K562 (cell line): Measurements from ENCODE around the gene METAP1D. TPM values are rescaled to one million over a fixed set of nuclear protein-coding genes. Genes with fewer than 3 reads are reported as not detected.

ENCODE experiments used
- ATAC-seq: fragments of 200-7000 bp; cut with Tn5 transposase; 3 replicates; pipeline ENCODE4 v1.9.1; 2020; ENCODE audit warnings: moderate library complexity
- BruUV-seq: library from RNA; stranded (reverse); fragments of 400-500 nt; replicated peaks from 2 replicates; lab custom pipeline; 2021; lab: Mats Ljungman, UMichigan
- CTCF ChIA-PET: fragments of 300-600 bp; formaldehyde crosslinking; extraction: SDS; loops from one replicate; lab custom pipeline; 2021; ENCODE audit warnings: low intra/inter-chr PET ratio; lab: Yijun Ruan, JAX
- POLR2A ChIA-PET: fragments of 300-600, 350-650 bp; sonication (Branson Sonifier 250); formaldehyde crosslinking; extraction: SDS; loops from one replicate; lab custom pipeline; 2021; ENCODE audit warnings: antibody characterized with exemption, inconsistent platforms; lab: Yijun Ruan, JAX
- DNase-seq, 4 experiments: peaks; one replicate each; pipeline versions ENCODE4 v3.0.0 to v3.0.0-alpha.2; 2011 to 2018; ENCODE audit warnings: low spot score in 3 of 4, mixed read lengths in 3 of 4; ENCODE audit errors: extremely low read depth in 1 of 4
- FAIRE-seq: peaks from 2 replicates; lab custom pipeline; 2011; peaks lifted over from hg19 to GRCh38; lab: Jason Lieb, UNC
- H2AFZ ChIP-seq: 2 replicates; pipeline ENCODE4 v1.6.0; 2011; ENCODE audit warnings: low read depth, low read length, control low read depth, inconsistent platforms
- H3K27ac ChIP-seq: fragments of 200-600 bp; 3 replicates; pipeline ENCODE4 v1.8.0; 2011; ENCODE audit warnings: low read depth, mild to moderate bottlenecking, control low read depth, inconsistent platforms, low read length, moderate library complexity, mixed read lengths; ENCODE audit errors: extremely low read depth
- H3K27me3 ChIP-seq, 2 experiments: fragments of 300-600 bp in 1 of 2; 2 replicates in 1 of 2; 3 replicates in 1 of 2; pipeline versions ENCODE4 v1.6.0 to v1.8.0; 2011; ENCODE audit warnings: inconsistent platforms in 2 of 2, low read length in 2 of 2, mild to moderate bottlenecking in 1 of 2, mixed read lengths in 1 of 2, moderate library complexity in 1 of 2; ENCODE audit not compliant: control insufficient read depth in 2 of 2, insufficient read depth in 2 of 2
- H3K36me3 ChIP-seq: fragments of 300-600 bp; 3 replicates; pipeline ENCODE4 v1.8.0; 2011; ENCODE audit warnings: mild to moderate bottlenecking, low read length, inconsistent platforms; ENCODE audit not compliant: control insufficient read depth, insufficient read depth
- H3K4me1 ChIP-seq, 2 experiments: fragments of 200-600 bp in 1 of 2; replicated peaks in 1 of 2; 2 replicates in 1 of 2; 3 replicates in 1 of 2; pipeline versions ENCODE4 v1.5.1 to v1.8.0; 2011; ENCODE audit warnings: inconsistent platforms in 2 of 2, low read length in 2 of 2, mild to moderate bottlenecking in 1 of 2, mixed read lengths in 1 of 2, moderate library complexity in 1 of 2; ENCODE audit not compliant: control insufficient read depth in 2 of 2, insufficient read depth in 2 of 2
- H3K4me2 ChIP-seq: 2 replicates; pipeline ENCODE4 v1.6.1; 2011; ENCODE audit warnings: low read length, control low read depth, inconsistent platforms, mixed read lengths; ENCODE audit not compliant: insufficient read depth
- H3K4me3 ChIP-seq: fragments of 200-600 bp; sonication (generic), shearing (Covaris generic); 2 replicates; pipeline ENCODE4 v1.5.1; 2016; ENCODE audit warnings: control low read depth, inconsistent platforms
- H3K79me2 ChIP-seq: fragments of 200-600 bp; 3 replicates; pipeline ENCODE4 v1.8.0; 2011; ENCODE audit warnings: low read length, inconsistent platforms; ENCODE audit not compliant: control insufficient read depth, insufficient read depth
- H3K9ac ChIP-seq, 2 experiments: 2 replicates each; pipeline versions ENCODE4 v1.6.0 to v1.6.1; 2011; ENCODE audit warnings: low read depth in 2 of 2, low read length in 2 of 2, control low read depth in 1 of 2, inconsistent platforms in 1 of 2, mild to moderate bottlenecking in 1 of 2, mixed read lengths in 1 of 2; ENCODE audit not compliant: insufficient read depth in 1 of 2
- H3K9me1 ChIP-seq: one replicate; pipeline ENCODE4 v1.6.0; 2011; ENCODE audit warnings: inconsistent platforms, mild to moderate bottlenecking, low read length, moderate library complexity; ENCODE audit not compliant: control insufficient read depth, insufficient read depth
- H3K9me3 ChIP-seq: replicated peaks from 2 replicates; pipeline ENCODE4 v1.5.1; 2011; ENCODE audit warnings: low read depth, low read length, inconsistent platforms; ENCODE audit not compliant: control insufficient read depth, insufficient read depth
- H4K20me1 ChIP-seq: replicated peaks from 2 replicates; pipeline ENCODE4 v1.6.1; 2011; ENCODE audit warnings: low read length, inconsistent platforms, mixed read lengths; ENCODE audit not compliant: control insufficient read depth, insufficient read depth
- ATF7 ChIP-seq: fragments of 450-650 bp; IDR thresholded peaks from 2 replicates; pipeline ENCODE4 v1.7.1; 2014; ENCODE audit warnings: mild to moderate bottlenecking, moderate library complexity
- ETS1 ChIP-seq: conservative IDR thresholded peaks from 2 replicates; pipeline ENCODE4 v1.6.1; 2011; ENCODE audit warnings: low read depth, mild to moderate bottlenecking, low read length; ENCODE audit not compliant: control insufficient read depth
- HMBOX1 ChIP-seq: sonication (generic); IDR thresholded peaks from 2 replicates; pipeline ENCODE4 v1.6.1; 2016
- NELFE ChIP-seq: IDR thresholded peaks from 2 replicates; pipeline ENCODE4 v1.6.1; 2011; ENCODE audit warnings: mild to moderate bottlenecking; ENCODE audit not compliant: insufficient read depth, insufficient read length
- REST ChIP-seq, 2 experiments: fragments of 450-650 bp; formaldehyde crosslinking in 1 of 2; IDR thresholded peaks; 2 replicates each; pipeline versions ENCODE4 v1.4.0 to v1.6.1; 2014 to 2020; ENCODE audit warnings: mild to moderate bottlenecking in 2 of 2, borderline replicate concordance in 1 of 2, low read depth in 1 of 2
- SAFB ChIP-seq: fragments of 200-400 bp; formaldehyde crosslinking; IDR thresholded peaks from 2 replicates; pipeline ENCODE4 v1.6.1; 2017; ENCODE audit warnings: low read depth, low read length, borderline replicate concordance
- THRA ChIP-seq: fragments of 450-650 bp; IDR thresholded peaks from 2 replicates; pipeline ENCODE4 v1.6.1; 2017; ENCODE audit warnings: mild to moderate bottlenecking, moderate library complexity
- U2AF2 ChIP-seq: fragments of 200-400 bp; formaldehyde crosslinking; optimal IDR thresholded peaks from 2 replicates; pipeline ENCODE3; 2017; ENCODE audit warnings: low read depth, mild to moderate bottlenecking, low read length
- ZNF780A ChIP-seq: fragments of 250-450 bp; sonication (Bioruptor Pico); IDR thresholded peaks from 2 replicates; pipeline ENCODE4 v1.5.0; 2021; ENCODE audit warnings: mild to moderate bottlenecking
- WGBS: fragments of 100-300 bp; shearing (Covaris generic); methylation state at CpG from one replicate; pipeline ENCODE4 v1.1.6; 2016; ENCODE audit warnings: low coverage, mixed read lengths; ENCODE audit not compliant: insufficient coverage; ENCODE audit errors: missing lambda C conversion rate; 5-methylcytosine and 5-hydroxymethylcytosine counted together
- in situ Hi-C: fragments of 300-500 bp; cut with MboI; formaldehyde crosslinking; loops from 4 replicates; pipeline ENCODE4 v1.15.0; 2018; ENCODE audit warnings: inconsistent platforms, mixed read lengths
- intact Hi-C: fragments of 100-400 bp; cut with micrococcal nuclease; formaldehyde crosslinking; loops from 2 replicates; pipeline ENCODE4 v1.14.2; 2022
- polyA plus RNA-seq, 8 experiments: library from polyadenylated mRNA; depleted of rRNA in 4 of 8; stranded (reverse) in 5 of 8; unstranded in 3 of 8; fragments of >200 nt; fragmentation: Nextera tagmentation in 2 of 8; fragmentation: Illumina TruSeq in 1 of 8; extraction: Ambion mirVana in 2 of 8; extraction: Trizol in 1 of 8; gene quantifications; 2 replicates each; pipeline versions ENCODE4 v1.2.1 to v1.2.3, GENCODE V29; 2011 to 2014; ENCODE audit warnings: inconsistent platforms in 1 of 8, missing spikeins in 1 of 8
- total RNA-seq, 7 experiments: library from RNA; depleted of rRNA in 6 of 7; stranded (reverse); fragments of >200 nt in 6 of 7; fragmentation: Illumina TruSeq in 2 of 7; extraction: Trizol in 2 of 7; gene quantifications; 2 replicates each; pipeline versions ENCODE4 v1.2.1 to v1.2.3, GENCODE V29; 2011 to 2021; ENCODE audit warnings: low replicate concordance in 1 of 7

METAP1D gene
- total and polyA plus RNA-seq, 9 of the 15 experiments (the other 6 are each of a cell fraction or from before 2014, with no cell fraction given): 8.0 to 23.4 (median 15.7) TPM

- no peak overlapping the region for H3K9ac ChIP-seq
- H3K9me1 ChIP-seq: no peaks in the 10 kb centered on the region
- H3K27ac ChIP-seq: no peak overlapping the region
- intact Hi-C loops (loop anchor here (10.0 kb wide), 1 partner anchor 291 kb away; no protein-coding TSS in a partner anchor), in situ Hi-C loops (no loop called here)
- no peaks in the 10 kb centered on the region for H4K20me1 ChIP-seq
- no peak overlapping the region for H2AFZ ChIP-seq
- DNase-seq: no peak
- POLR2A ChIA-PET: no interaction called here
- no peak for FAIRE-seq
- BruUV-seq: no TSS peak
- H3K4me1 ChIP-seq: peaks cover 6 to 14% of the 10 kb centered on the region in 2 experiments; a peak in 4 of 5 replicates
- no peak for ATAC-seq
- 84% methylated on average over 5 of the region's 5 CpGs for WGBS
- no peaks in the 10 kb centered on the region for H3K9me3 ChIP-seq
- no peaks in the 10 kb centered on the region for H3K27me3 ChIP-seq
- H3K79me2 ChIP-seq: peaks cover 10% of the 10 kb centered on the region; the same call in 2 of the 3 replicates
- H3K4me2 ChIP-seq: no peak overlapping the region
- CTCF ChIA-PET: no interaction called here
- H3K4me3 ChIP-seq: no peak overlapping the region
- no peaks in the 10 kb centered on the region for H3K36me3 ChIP-seq
- TF ChIP-seq U2AF2 (no peak), ETS1 (no peak), NELFE (no peak), SAFB (no peak), ATF7 (no peak), REST (IDR thresholded peaks at IDR 0.05; ENCODE audit: borderline replicate concordance) (no peak), REST (CRISPR knock-in tag; IDR thresholded peaks at IDR 0.05; ENCODE audit: low read depth) (no peak), ZNF780A (CRISPR knock-in tag) (no peak), THRA (no peak), HMBOX1 (no peak)
These were observed 4.2 kb upstream of the METAP1D start for GRCh38 chr2:171995586-171995985.
